Osteocyte (in vitro differentiated cells): ENCODE measurements around the gene PAN3. TPM values are rescaled to one million over a fixed set of nuclear protein-coding genes. Genes with fewer than 3 reads are reported as not detected.

Source experiments
- DNase-seq: peaks from one replicate; pipeline ENCODE4 v3.0.0; 2021; ENCODE audit warnings: mixed read lengths; ENCODE audit not compliant: unreplicated experiment; ENCODE audit errors: extremely low spot score
- H3K27ac Mint-ChIP-seq: one replicate; pipeline ENCODE4 v1.8.0; 2021; ENCODE audit warnings: mild to moderate bottlenecking, mixed read lengths; ENCODE audit not compliant: unreplicated experiment
- H3K27me3 Mint-ChIP-seq: one replicate; pipeline ENCODE4 v1.8.0; 2021; ENCODE audit warnings: mixed read lengths; ENCODE audit not compliant: unreplicated experiment
- H3K36me3 Mint-ChIP-seq: one replicate; pipeline ENCODE4 v1.8.0; 2021; ENCODE audit warnings: mixed read lengths; ENCODE audit not compliant: unreplicated experiment
- H3K4me1 Mint-ChIP-seq: one replicate; pipeline ENCODE4 v1.8.0; 2021; ENCODE audit warnings: mixed read lengths; ENCODE audit not compliant: unreplicated experiment
- H3K4me3 Mint-ChIP-seq: one replicate; pipeline ENCODE4 v1.8.0; 2021; ENCODE audit warnings: mild to moderate bottlenecking, moderate library complexity, mixed read lengths; ENCODE audit not compliant: unreplicated experiment
- H3K9me3 Mint-ChIP-seq: one replicate; pipeline ENCODE4 v1.8.0; 2021; ENCODE audit warnings: mixed read lengths; ENCODE audit not compliant: unreplicated experiment
- CTCF ChIP-seq: fragments of 200-600 bp; sonication (generic); IDR thresholded peaks from 2 replicates; pipeline ENCODE4 v1.5.0; 2021; ENCODE audit warnings: antibody characterized with exemption, mild to moderate bottlenecking, moderate library complexity
- total RNA-seq: library from RNA; stranded (reverse); gene quantifications from 2 replicates; pipeline ENCODE4 v1.2.1, GENCODE V29; 2021

PAN3 gene
- total RNA-seq, 1 donor from 2014 or later = 32.7 TPM

GRCh38 chr13:28339419-28339818, 201.1 kb downstream of the PAN3 start:
- H3K9me3 Mint-ChIP-seq = no peaks in the 10 kb centered on the region
- TF ChIP-seq CTCF = no peak
- no peak for DNase-seq
- H3K4me1 Mint-ChIP-seq = peaks cover 45% of the 10 kb centered on the region
- no peak overlapping the region for H3K4me3 Mint-ChIP-seq
- no peaks in the 10 kb centered on the region for H3K36me3 Mint-ChIP-seq
- H3K27ac Mint-ChIP-seq = peak overlapping the region; percentile 72
- no peaks in the 10 kb centered on the region for H3K27me3 Mint-ChIP-seq

GRCh38 chr13:28340272-28340793, 202.0 kb downstream of the PAN3 start:
- no peaks in the 10 kb centered on the region for H3K27me3 Mint-ChIP-seq
- no peaks in the 10 kb centered on the region for H3K9me3 Mint-ChIP-seq
- DNase-seq = no peak

GRCh38 chr13:28342251-28342650, 203.9 kb downstream of the PAN3 start:
- peaks cover 44% of the 10 kb centered on the region for H3K4me1 Mint-ChIP-seq
- no peak overlapping the region for H3K4me3 Mint-ChIP-seq
- DNase-seq = no peak
- TF ChIP-seq CTCF = no peak
- H3K27me3 Mint-ChIP-seq = no peaks in the 10 kb centered on the region
- no peak overlapping the region for H3K27ac Mint-ChIP-seq
- H3K9me3 Mint-ChIP-seq = no peaks in the 10 kb centered on the region
- no peaks in the 10 kb centered on the region for H3K36me3 Mint-ChIP-seq

More at GRCh38 chr13:28340272-28340793, 202.0 kb downstream of the PAN3 start:
- Mint-ChIP-seq H3K4me3 (no peak overlapping the region), H3K36me3 (no peaks in the 10 kb centered on the region), H3K27ac (no peak overlapping the region), H3K4me1 (peaks cover 45% of the 10 kb centered on the region)
- no peak for TF ChIP-seq CTCF

GRCh38 chr13:28344163-28344562, 205.8 kb downstream of the PAN3 start:
- H3K27ac Mint-ChIP-seq = no peak overlapping the region
- H3K4me1 Mint-ChIP-seq = peaks cover 25% of the 10 kb centered on the region
- H3K4me3 Mint-ChIP-seq = no peak overlapping the region
- H3K36me3 Mint-ChIP-seq = no peaks in the 10 kb centered on the region
- DNase-seq = no peak
- no peak for TF ChIP-seq CTCF
- no peaks in the 10 kb centered on the region for H3K9me3 Mint-ChIP-seq
- H3K27me3 Mint-ChIP-seq = no peaks in the 10 kb centered on the region

Other genes starting within 250 kb of the PAN3 start
- not detected in 2 replicates for gene PDX1, start 218.5 kb upstream of the PAN3 start, total RNA-seq
- not detected in 2 replicates for gene CDX2, start 169.2 kb upstream of the PAN3 start, total RNA-seq
- gene URAD, start 149.9 kb upstream of the PAN3 start, total RNA-seq = not detected in 2 replicates
- not detected in 2 replicates for gene FLT3, start 38.0 kb upstream of the PAN3 start, total RNA-seq